SK-N-SH (cell line): Measurements from ENCODE around the gene P3H2. TPM values are rescaled to one million over a fixed set of nuclear protein-coding genes. Genes with fewer than 3 reads are reported as not detected.

Experiments
- CTCF ChIA-PET: fragments of 300-600, 350-600 bp; formaldehyde crosslinking; extraction: SDS; loops from one replicate; lab custom pipeline; 2021; lab: Yijun Ruan, JAX
- POLR2A ChIA-PET: fragments of 350-600 bp; sonication (Branson Sonifier 250); formaldehyde crosslinking; extraction: SDS; loops from one replicate; lab custom pipeline; 2020; ENCODE audit warnings: antibody characterized with exemption, inconsistent platforms; lab: Yijun Ruan, JAX
- DNase-seq: peaks from one replicate; pipeline ENCODE4 v3.0.0; 2012
- H2AFZ ChIP-seq: fragments of 200-600 bp; sonication (generic); 2 replicates; pipeline ENCODE4 v1.8.1; 2016; ENCODE audit warnings: antibody characterized with exemption, mild to moderate bottlenecking, low read depth
- H3F3A ChIP-seq: fragments of 200-600 bp; sonication (generic); replicated peaks from 2 replicates; pipeline ENCODE3; 2016; ENCODE audit warnings: antibody characterized with exemption, mild to moderate bottlenecking; ENCODE audit not compliant: insufficient read depth
- H3K27ac ChIP-seq, 2 experiments: fragments of 200-500 bp in 1 of 2; fragments of 200-600 bp in 1 of 2; sonication (Bioruptor generic) in 1 of 2; sonication (generic), shearing (Covaris generic) in 1 of 2; 2 replicates each; pipeline versions ENCODE4 v1.5.1 to v1.6.1; 2014 to 2016; ENCODE audit warnings: low read depth in 2 of 2, inconsistent platforms in 1 of 2, low read length in 1 of 2, mild to moderate bottlenecking in 1 of 2, mixed read lengths in 1 of 2
- H3K27me3 ChIP-seq: fragments of 200-600 bp; sonication (generic), shearing (Covaris generic); 2 replicates; pipeline ENCODE4 v1.6.1; 2016; ENCODE audit warnings: mixed run types; ENCODE audit not compliant: insufficient read depth
- H3K36me3 ChIP-seq, 2 experiments: fragments of 200-500 bp in 1 of 2; fragments of 200-600 bp in 1 of 2; sonication (Bioruptor generic) in 1 of 2; sonication (generic) in 1 of 2; replicated peaks in 1 of 2; 2 replicates each; pipeline versions ENCODE3 to v1.5.1; 2014 to 2016; ENCODE audit warnings: low read length in 1 of 2, mild to moderate bottlenecking in 1 of 2; ENCODE audit not compliant: insufficient read depth in 2 of 2, control insufficient read depth in 1 of 2
- H3K4me1 ChIP-seq, 2 experiments: fragments of 200-500 bp in 1 of 2; fragments of 200-600 bp in 1 of 2; sonication (Bioruptor generic) in 1 of 2; sonication (generic), shearing (Covaris generic) in 1 of 2; 2 replicates each; pipeline versions ENCODE4 v1.5.1 to v1.6.1; 2014 to 2016; ENCODE audit warnings: low read depth in 1 of 2, low read length in 1 of 2, mixed run types in 1 of 2; ENCODE audit not compliant: insufficient read depth in 2 of 2, control insufficient read depth in 1 of 2
- H3K4me2 ChIP-seq: fragments of 200-600 bp; sonication (generic), shearing (Covaris generic); 2 replicates; pipeline ENCODE4 v1.6.1; 2017; ENCODE audit warnings: mixed run types
- H3K4me3 ChIP-seq, 2 experiments: fragments of 200-500 bp in 1 of 2; fragments of 200-600 bp in 1 of 2; sonication (Bioruptor generic) in 1 of 2; sonication (generic), shearing (Covaris generic) in 1 of 2; 2 replicates each; pipeline versions ENCODE4 v1.5.1 to v1.8.1; 2014 to 2016; ENCODE audit warnings: low read depth in 2 of 2, inconsistent platforms in 1 of 2, low read length in 1 of 2, mild to moderate bottlenecking in 1 of 2, mixed read lengths in 1 of 2, moderate library complexity in 1 of 2
- H3K79me2 ChIP-seq: fragments of 200-600 bp; sonication (generic); 2 replicates; pipeline ENCODE4 v1.8.1; 2017; ENCODE audit warnings: mild to moderate bottlenecking; ENCODE audit not compliant: insufficient read depth
- H3K9ac ChIP-seq: fragments of 200-600 bp; sonication (generic); 2 replicates; pipeline ENCODE4 v1.6.1; 2017; ENCODE audit warnings: mixed run types
- H3K9me2 ChIP-seq: fragments of 200-600 bp; sonication (generic); 2 replicates; pipeline ENCODE4 v1.6.1; 2017; ENCODE audit warnings: mixed run types
- H3K9me3 ChIP-seq: fragments of 200-600 bp; sonication (generic); 2 replicates; pipeline ENCODE4 v1.6.1; 2017; ENCODE audit warnings: mixed run types, mild to moderate bottlenecking, moderate library complexity
- H4K20me1 ChIP-seq: fragments of 200-600 bp; sonication (generic); 2 replicates; pipeline ENCODE4 v1.6.1; 2017; ENCODE audit warnings: mild to moderate bottlenecking, mixed run types; ENCODE audit not compliant: insufficient read depth
- ELF1 ChIP-seq: IDR thresholded peaks from 2 replicates; pipeline ENCODE4 v1.4.0; 2012
- EZH2phosphoT487 ChIP-seq: fragments of 200-600 bp; sonication (generic); IDR thresholded peaks from 2 replicates; pipeline ENCODE4 v1.6.1; 2017; ENCODE audit warnings: low read depth, mixed run types, mild to moderate bottlenecking, antibody characterized with exemption, moderate library complexity, borderline replicate concordance
- FOSL2 ChIP-seq: IDR thresholded peaks from 2 replicates; pipeline ENCODE4 v1.4.0; 2012; ENCODE audit warnings: low read depth, mild to moderate bottlenecking, moderate library complexity, borderline replicate concordance
- GABPA ChIP-seq: IDR thresholded peaks from 2 replicates; pipeline ENCODE4 v1.4.0; 2012; ENCODE audit warnings: low read depth, mild to moderate bottlenecking
- JUND ChIP-seq: IDR thresholded peaks from 2 replicates; pipeline ENCODE4 v1.4.0; 2012
- MEF2A ChIP-seq: IDR thresholded peaks from 2 replicates; pipeline ENCODE4 v1.4.0; 2012; ENCODE audit warnings: low read depth, borderline replicate concordance
- NRF1 ChIP-seq: IDR thresholded peaks from 2 replicates; pipeline ENCODE4 v1.6.1; 2012; ENCODE audit warnings: low read depth, mild to moderate bottlenecking, low read length
- RFX5 ChIP-seq: IDR thresholded peaks from 2 replicates; pipeline ENCODE4 v1.6.1; 2012; ENCODE audit warnings: mild to moderate bottlenecking, improper control_type of control experiment, low read length
- SIN3A ChIP-seq: IDR thresholded peaks from 2 replicates; pipeline ENCODE4 v1.6.1; 2012; ENCODE audit warnings: low read depth, mild to moderate bottlenecking, low read length, moderate library complexity, borderline replicate concordance
- SMC3 ChIP-seq: IDR thresholded peaks from 2 replicates; pipeline ENCODE4 v1.6.1; 2012; ENCODE audit warnings: low read depth, low read length, improper control_type of control experiment
- TAF1 ChIP-seq: IDR thresholded peaks from 2 replicates; pipeline ENCODE4 v1.6.1; 2012; ENCODE audit warnings: low read depth, mild to moderate bottlenecking, low read length, moderate library complexity, borderline replicate concordance
- TCF12 ChIP-seq: IDR thresholded peaks from 2 replicates; pipeline ENCODE4 v1.4.0; 2012
- TEAD4 ChIP-seq: IDR thresholded peaks from 2 replicates; pipeline ENCODE4 v1.4.0; 2012; ENCODE audit warnings: mild to moderate bottlenecking, borderline replicate concordance; ENCODE audit not compliant: insufficient read depth
- USF1 ChIP-seq: IDR thresholded peaks from 2 replicates; pipeline ENCODE4 v1.4.0; 2012; ENCODE audit warnings: low read depth, borderline replicate concordance
- WGBS: methylation state at CpG from one replicate; pipeline ENCODE4 v1.1.6; 2017; ENCODE audit warnings: low lambda C conversion rate; 5-methylcytosine and 5-hydroxymethylcytosine counted together
- polyA plus RNA-seq, 3 experiments: library from polyadenylated mRNA; depleted of rRNA; stranded (reverse); fragments of >200 nt; gene quantifications; 2 replicates each; pipeline ENCODE4 v1.2.3, GENCODE V29; 2012

The P3H2 gene
- polyA plus RNA-seq, 1 of the 3 experiments (the other 2 are of a cell fraction) = 2.8 TPM

GRCh38 chr3:190110826-190111225 is 9.9 kb downstream of the P3H2 start:
- 3% methylated on average over 1 of the region's 1 CpG for WGBS
- Histone ChIP-seq H2AFZ (no peak overlapping the region), H3K4me1 (no peaks in the 10 kb centered on the region), H3K36me3 (no peaks in the 10 kb centered on the region), H3K9me3 (no peaks in the 10 kb centered on the region), H3K9ac (no peak overlapping the region), H3K79me2 (no peaks in the 10 kb centered on the region), H4K20me1 (no peaks in the 10 kb centered on the region), H3F3A (no peaks in the 10 kb centered on the region), H3K4me3 (no peak overlapping the region), H3K9me2 (no peaks in the 10 kb centered on the region), H3K4me2 (no peak overlapping the region), H3K27me3 (no peaks in the 10 kb centered on the region), H3K27ac (no peak overlapping the region)
- POLR2A ChIA-PET = no interaction called here
- TF ChIP-seq TAF1 (no peak), FOSL2 (no peak), NRF1 (no peak), TCF12 (no peak), TEAD4 (no peak), USF1 (no peak), EZH2phosphoT487 (no peak), RFX5 (no peak), SIN3A (no peak), SMC3 (no peak)
- no peak for DNase-seq
- CTCF ChIA-PET = interaction anchor here (0.5 to 0.6 kb wide), 2 partner anchors 11 to 278 kb away, joined by 3 to 4 read pairs; no protein-coding TSS in a partner anchor

- ChIA-PET CTCF (interaction anchor here (0.6 kb wide), 1 partner anchor 94 kb away, joined by 3 read pairs; no protein-coding TSS in a partner anchor), POLR2A (no interaction called here)
- no peaks in the 10 kb centered on the region for H3K79me2 ChIP-seq
- no peaks in the 10 kb centered on the region for H3K9me2 ChIP-seq
- no peak overlapping the region for H3K9ac ChIP-seq
- H3F3A ChIP-seq = no peaks in the 10 kb centered on the region
- H3K9me3 ChIP-seq = no peaks in the 10 kb centered on the region
- no peaks in the 10 kb centered on the region for H3K36me3 ChIP-seq
- H3K27ac ChIP-seq = no peak overlapping the region
- no peak overlapping the region for H2AFZ ChIP-seq
- H3K4me1 ChIP-seq = no peaks in the 10 kb centered on the region
- H3K4me2 ChIP-seq = no peak overlapping the region
- no peak overlapping the region for H3K4me3 ChIP-seq
- H3K27me3 ChIP-seq = no peaks in the 10 kb centered on the region
- no peaks in the 10 kb centered on the region for H4K20me1 ChIP-seq
- no peak for DNase-seq
- TF ChIP-seq TCF12 = no peak
- no peak for TF ChIP-seq JUND
- no peak for TF ChIP-seq ELF1
- no peak for TF ChIP-seq MEF2A
Measured at GRCh38 chr3:190109441-190109840, 11.3 kb downstream of the P3H2 start.

GRCh38 chr3:190108804-190109203 is 11.9 kb downstream of the P3H2 start:
- 39% methylated on average over 6 of the region's 6 CpGs for WGBS
- H3F3A ChIP-seq = no peaks in the 10 kb centered on the region
- no peaks in the 10 kb centered on the region for H3K9me3 ChIP-seq
- no peak overlapping the region for H3K4me3 ChIP-seq
- no peaks in the 10 kb centered on the region for H3K4me1 ChIP-seq
- TF ChIP-seq TCF12 (no peak), FOSL2 (no peak), TEAD4 (no peak), EZH2phosphoT487 (no peak), GABPA (no peak)
- no peak overlapping the region for H2AFZ ChIP-seq
- no peaks in the 10 kb centered on the region for H3K79me2 ChIP-seq
- H3K27me3 ChIP-seq = no peaks in the 10 kb centered on the region
- DNase-seq = no peak
- no peak overlapping the region for H3K9ac ChIP-seq
- H3K4me2 ChIP-seq = no peak overlapping the region
- POLR2A ChIA-PET = no interaction called here
- H3K36me3 ChIP-seq = no peaks in the 10 kb centered on the region
- no peak overlapping the region for H3K27ac ChIP-seq
- no peaks in the 10 kb centered on the region for H3K9me2 ChIP-seq
- CTCF ChIA-PET = interaction anchor here (0.6 to 0.7 kb wide), 2 partner anchors 11 to 94 kb away, joined by 3 read pairs; no protein-coding TSS in a partner anchor
- H4K20me1 ChIP-seq = no peaks in the 10 kb centered on the region
